Esophagus muscularis mucosa (tissue), 3 donors: ENCODE measurements around the gene NKAIN1.

Experiments
- EP300 ChIP-seq: sonication (generic); formaldehyde crosslinking; IDR thresholded peaks from one replicate; pipeline ENCODE4 v1.6.1; 2017; ENCODE audit warnings: antibody characterized with exemption
- TF ChIP-seq, protein P1 (sequence below), 3 experiments: fragments of 200-600 bp in 2 of 3; fragments of 450-650 bp in 1 of 3; sonication (generic) in 2 of 3; IDR thresholded peaks; one replicate each; pipeline ENCODE4 v1.5.1; 2017 to 2019; ENCODE audit warnings: antibody characterized with exemption in 3 of 3, mild to moderate bottlenecking in 2 of 3, moderate library complexity in 1 of 3

DNA sequence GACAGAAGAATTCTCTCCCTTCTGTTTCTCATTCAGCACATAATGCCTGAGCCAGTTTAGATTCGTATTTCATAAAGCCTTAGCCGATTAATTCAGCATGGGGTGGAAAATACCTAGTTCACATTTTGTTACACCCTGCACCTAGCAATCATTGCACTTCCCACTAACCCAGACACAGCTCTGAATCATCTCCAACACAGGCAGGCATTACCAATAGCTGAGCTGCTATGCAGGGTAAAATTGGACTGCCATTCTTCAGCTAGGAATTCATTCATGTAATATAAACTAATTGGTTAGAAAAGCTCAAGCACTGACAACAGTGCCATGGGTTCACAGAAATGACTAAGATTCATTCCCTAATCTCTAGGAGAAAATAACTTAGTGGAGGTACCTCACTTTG is 26.9 kb upstream of the NKAIN1 start:
- no peak for TF ChIP-seq EP300
- TF ChIP-seq, protein P1, sequence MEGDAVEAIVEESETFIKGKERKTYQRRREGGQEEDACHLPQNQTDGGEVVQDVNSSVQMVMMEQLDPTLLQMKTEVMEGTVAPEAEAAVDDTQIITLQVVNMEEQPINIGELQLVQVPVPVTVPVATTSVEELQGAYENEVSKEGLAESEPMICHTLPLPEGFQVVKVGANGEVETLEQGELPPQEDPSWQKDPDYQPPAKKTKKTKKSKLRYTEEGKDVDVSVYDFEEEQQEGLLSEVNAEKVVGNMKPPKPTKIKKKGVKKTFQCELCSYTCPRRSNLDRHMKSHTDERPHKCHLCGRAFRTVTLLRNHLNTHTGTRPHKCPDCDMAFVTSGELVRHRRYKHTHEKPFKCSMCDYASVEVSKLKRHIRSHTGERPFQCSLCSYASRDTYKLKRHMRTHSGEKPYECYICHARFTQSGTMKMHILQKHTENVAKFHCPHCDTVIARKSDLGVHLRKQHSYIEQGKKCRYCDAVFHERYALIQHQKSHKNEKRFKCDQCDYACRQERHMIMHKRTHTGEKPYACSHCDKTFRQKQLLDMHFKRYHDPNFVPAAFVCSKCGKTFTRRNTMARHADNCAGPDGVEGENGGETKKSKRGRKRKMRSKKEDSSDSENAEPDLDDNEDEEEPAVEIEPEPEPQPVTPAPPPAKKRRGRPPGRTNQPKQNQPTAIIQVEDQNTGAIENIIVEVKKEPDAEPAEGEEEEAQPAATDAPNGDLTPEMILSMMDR (IDR thresholded peaks at IDR 0.05): no peak
